HT1080 (cell line): ENCODE data around the gene CTXND2. TPM values are rescaled to one million over a fixed set of nuclear protein-coding genes. Genes with fewer than 3 reads are reported as not detected.
"Not testable (repeated sequence)": the region's sequence is repeated elsewhere in the genome, so short reads cannot be mapped to it uniquely, and the experiment has no call there.

Experiments used
- DNase-seq: peaks from one replicate; pipeline ENCODE4 v3.0.0-alpha.2; 2015; ENCODE audit warnings: low read depth
- total RNA-seq: library from RNA; depleted of rRNA; stranded (reverse); fragments of >200 nt; shearing (Covaris generic); gene quantifications from 2 replicates; pipeline ENCODE4 v1.2.3, GENCODE V29; 2014

Gene CTXND2
- total RNA-seq, 1 experiment from 2014 or later: not detected

GRCh38 chr1:150890033-150890416 lies 3.1 kb downstream of the CTXND2 start:
- no peak for DNase-seq

- no peak for DNase-seq
Measured at GRCh38 chr1:150893336-150893913, 6.5 kb downstream of the CTXND2 start.

- DNase-seq: peak; percentile 69
Measured at GRCh38 chr1:150895618-150896017, 8.7 kb downstream of the CTXND2 start.

- DNase-seq: peak; percentile 6
Measured at GRCh38 chr1:150899795-150900194, 12.9 kb downstream of the CTXND2 start.

- no peak for DNase-seq
Measured at GRCh38 chr1:150902346-150902745, 15.4 kb downstream of the CTXND2 start.

GRCh38 chr1:150902751-150903150 lies 15.8 kb downstream of the CTXND2 start:
- no peak for DNase-seq

GRCh38 chr1:150905301-150905700 lies 18.4 kb downstream of the CTXND2 start:
- no peak for DNase-seq

GRCh38 chr1:150906329-150906728 lies 19.4 kb downstream of the CTXND2 start:
- no peak for DNase-seq

GRCh38 chr1:150906813-150907212 lies 19.9 kb downstream of the CTXND2 start:
- no peak for DNase-seq

GRCh38 chr1:150909585-150910180 lies 22.7 kb downstream of the CTXND2 start:
- no peak for DNase-seq

GRCh38 chr1:150912623-150913022 lies 25.7 kb downstream of the CTXND2 start:
- no peak for DNase-seq

- no peak for DNase-seq
Measured at GRCh38 chr1:150917387-150917786, 30.5 kb downstream of the CTXND2 start.

- DNase-seq: peak; percentile 84
Measured at GRCh38 chr1:150922519-150922975, 35.6 kb downstream of the CTXND2 start.

- no peak for DNase-seq
Measured at GRCh38 chr1:150925080-150925479, 38.1 kb downstream of the CTXND2 start.

- DNase-seq: peak; percentile 96
Measured at GRCh38 chr1:150926097-150926741, 39.3 kb downstream of the CTXND2 start, which contains the start of gene SETDB1. Gene SETDB1 (plus strand): TSS chr1:150926363. CDS start chr1:150927715, 1,352 bp downstream.

GRCh38 chr1:150927624-150928023 lies 40.7 kb downstream of the CTXND2 start:
- no peak for DNase-seq

- DNase-seq: no peak
Measured at GRCh38 chr1:150928286-150928685, 41.4 kb downstream of the CTXND2 start.

GRCh38 chr1:150928775-150929174 lies 41.8 kb downstream of the CTXND2 start:
- not testable (repeated sequence) for DNase-seq

- DNase-seq: peak; percentile 43
Measured at GRCh38 chr1:150931773-150932172, 44.8 kb downstream of the CTXND2 start.

- DNase-seq: no peak
Measured at GRCh38 chr1:150944856-150945255, 57.9 kb downstream of the CTXND2 start.

- DNase-seq: no peak
Measured at GRCh38 chr1:150954708-150955107, 67.8 kb downstream of the CTXND2 start.

- no peak for DNase-seq
Measured at GRCh38 chr1:150955280-150955679, 68.3 kb downstream of the CTXND2 start.

GRCh38 chr1:150957666-150958065 lies 70.7 kb downstream of the CTXND2 start:
- no peak for DNase-seq
